T-helper 17 cell (primary cell): Measurements from ENCODE around the gene ANKRD55. TPM values are rescaled to one million over a fixed set of nuclear protein-coding genes. Genes with fewer than 3 reads are reported as not detected.
"Not testable (repeated sequence)": the region's sequence is repeated elsewhere in the genome, so short reads cannot be mapped to it uniquely, and the experiment has no call there.

Experiments used
- ATAC-seq: fragments of 150-1000 bp; cut with Tn5 transposase; 2 replicates; pipeline ENCODE4 v1.10.0; 2021; ENCODE audit warnings: mild to moderate bottlenecking, moderate library complexity
- DNase-seq, 3 donors: peaks; one replicate each; pipeline versions ENCODE4 v3.0.0 to v3.0.0-alpha.2; 2020 to 2021
- H3K9me3 ChIP-seq: one replicate; pipeline ENCODE4 v1.7.0; 2013; ENCODE audit warnings: low read length, mild to moderate bottlenecking; ENCODE audit not compliant: control insufficient read depth, poor library complexity, severe bottlenecking
- H3K27ac Mint-ChIP-seq: one replicate; pipeline ENCODE4 v1.8.0; 2022; ENCODE audit warnings: mild to moderate bottlenecking, moderate library complexity, mixed read lengths
- H3K27me3 Mint-ChIP-seq: one replicate; pipeline ENCODE4 v1.8.0; 2022; ENCODE audit warnings: mixed read lengths
- H3K36me3 Mint-ChIP-seq: one replicate; pipeline ENCODE4 v1.8.0; 2022; ENCODE audit warnings: low read depth, mixed read lengths
- H3K4me1 Mint-ChIP-seq: one replicate; pipeline ENCODE4 v1.8.0; 2022; ENCODE audit warnings: mild to moderate bottlenecking, mixed read lengths
- H3K4me3 Mint-ChIP-seq: one replicate; pipeline ENCODE4 v1.8.0; 2022; ENCODE audit warnings: mild to moderate bottlenecking, moderate library complexity, mixed read lengths
- total RNA-seq, 4 donors: library from RNA in 2 of 4; stranded (reverse) in 2 of 4; gene quantifications; one replicate each; pipeline ENCODE4 v1.2.3 and lab custom pipeline; 2022 to 2026

ANKRD55 gene
- total RNA-seq, 2 donors from 2014 or later = 2.3 to 3.1 TPM

DNA sequence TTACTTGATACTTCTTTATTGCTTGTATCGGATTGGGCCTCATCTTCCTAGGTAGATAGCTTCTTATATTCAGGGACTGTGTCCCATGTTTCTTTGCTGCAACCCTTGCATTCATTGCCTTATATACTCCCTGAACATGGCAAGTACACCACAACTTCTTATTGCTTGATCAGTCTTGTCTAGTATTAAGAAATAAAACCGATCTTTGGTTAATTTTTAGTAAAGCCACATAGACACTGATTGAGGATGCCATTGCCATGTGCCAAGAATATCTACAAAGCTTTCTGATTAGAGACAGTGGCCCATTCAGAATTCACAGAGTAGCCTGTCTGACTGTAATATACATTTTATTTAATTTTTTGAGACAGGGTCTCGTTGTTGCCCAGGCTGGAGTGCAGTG is 34.7 kb upstream of the ANKRD55 start:
- Mint-ChIP-seq H3K36me3 (no peaks in the 10 kb centered on the region), H3K27ac (peak overlapping the region; percentile 34), H3K4me1 (peaks cover 22% of the 10 kb centered on the region), H3K4me3 (no peak overlapping the region), H3K27me3 (peaks cover 9% of the 10 kb centered on the region)
- DNase-seq = no peak
- ATAC-seq = no peak
- no peaks in the 10 kb centered on the region for H3K9me3 ChIP-seq

DNA sequence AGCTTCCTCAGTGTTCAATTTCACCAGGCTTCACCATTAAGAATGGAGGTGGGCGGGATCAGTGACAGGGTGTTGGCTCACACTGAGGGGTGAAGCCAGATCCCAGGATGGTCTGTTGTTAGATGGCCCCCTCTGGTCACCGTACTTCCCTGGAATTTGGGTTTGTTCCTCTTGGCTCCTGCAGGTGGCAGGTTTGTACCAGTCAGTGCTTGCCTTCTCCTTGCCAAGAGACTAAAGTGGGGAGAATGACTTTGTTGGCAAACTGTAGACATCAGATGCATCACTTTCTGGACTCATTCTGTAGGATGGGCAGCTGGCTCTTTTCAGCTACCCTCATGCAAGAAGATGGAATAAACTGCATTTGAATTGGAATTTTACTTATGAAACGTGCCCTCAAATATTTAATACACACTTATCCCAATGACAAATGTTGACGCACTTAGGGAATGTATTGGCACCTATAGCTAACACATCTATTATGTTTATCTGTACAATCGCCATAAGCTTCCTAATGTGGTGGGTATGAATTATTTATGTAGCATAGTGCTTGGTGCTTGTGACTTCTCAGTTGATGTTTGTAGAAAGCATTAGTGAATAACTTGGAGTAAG is 31.4 kb upstream of the ANKRD55 start:
- peaks cover 3% of the 10 kb centered on the region for H3K4me1 Mint-ChIP-seq
- no peak overlapping the region for H3K4me3 Mint-ChIP-seq
- ATAC-seq (peak; percentile 50), DNase-seq (no peak)
- peaks cover 9% of the 10 kb centered on the region for H3K27me3 Mint-ChIP-seq
- H3K9me3 ChIP-seq = no peaks in the 10 kb centered on the region
- H3K27ac Mint-ChIP-seq = no peak overlapping the region
- no peaks in the 10 kb centered on the region for H3K36me3 Mint-ChIP-seq

DNA sequence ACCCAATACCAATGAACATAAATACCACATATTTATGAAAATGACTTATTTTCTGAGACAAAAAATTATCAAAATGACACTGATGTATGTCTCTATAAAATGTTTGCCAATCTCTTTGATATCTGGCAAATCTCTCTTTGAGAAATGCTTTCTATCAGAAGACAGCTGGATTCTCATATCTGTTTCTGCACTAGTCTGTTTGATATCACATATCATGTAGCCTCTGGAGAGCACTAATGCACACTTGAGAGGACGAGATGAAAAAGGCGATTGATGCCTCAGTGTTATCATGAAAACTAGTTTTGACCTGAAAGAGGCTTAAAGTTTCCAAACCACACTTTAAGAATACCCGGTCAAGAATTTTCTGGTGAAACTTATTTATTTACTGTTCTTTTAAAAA is 29.1 kb upstream of the ANKRD55 start:
- no peak for DNase-seq
- H3K9me3 ChIP-seq = no peaks in the 10 kb centered on the region
- Mint-ChIP-seq H3K27ac (no peak overlapping the region), H3K36me3 (no peaks in the 10 kb centered on the region), H3K27me3 (peaks cover 5% of the 10 kb centered on the region), H3K4me3 (no peak overlapping the region), H3K4me1 (peaks cover 2% of the 10 kb centered on the region)
- ATAC-seq = no peak

DNA sequence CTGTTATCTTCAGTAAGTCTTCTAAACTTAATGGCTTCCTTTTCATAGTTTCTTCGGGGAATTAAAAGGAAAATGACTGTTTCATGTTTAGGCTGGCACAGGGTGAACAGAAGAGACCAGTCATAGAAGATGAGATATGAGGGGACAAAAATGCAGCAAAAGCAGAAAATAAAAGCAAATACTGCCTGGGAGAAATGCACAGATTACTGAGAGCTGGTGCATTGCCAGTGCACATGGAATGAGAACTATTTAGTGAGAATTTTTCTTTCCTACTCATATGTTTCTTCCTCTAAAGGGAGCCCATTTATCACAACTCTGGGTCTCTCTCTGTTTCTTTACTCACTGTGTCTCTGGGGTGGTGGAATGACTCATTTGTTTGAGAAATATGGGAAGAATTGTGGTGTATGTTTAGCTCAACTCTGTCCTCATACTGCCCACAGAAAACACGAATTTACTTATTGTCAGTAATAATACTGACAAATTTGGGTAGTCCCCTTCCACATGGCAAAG is 25.9 kb upstream of the ANKRD55 start:
- no peaks in the 10 kb centered on the region for H3K9me3 ChIP-seq
- H3K36me3 Mint-ChIP-seq = no peaks in the 10 kb centered on the region
- H3K27ac Mint-ChIP-seq = no peak overlapping the region
- no peak overlapping the region for H3K4me3 Mint-ChIP-seq
- DNase-seq (no peak), ATAC-seq (no peak)
- no peaks in the 10 kb centered on the region for H3K27me3 Mint-ChIP-seq
- no peaks in the 10 kb centered on the region for H3K4me1 Mint-ChIP-seq

DNA sequence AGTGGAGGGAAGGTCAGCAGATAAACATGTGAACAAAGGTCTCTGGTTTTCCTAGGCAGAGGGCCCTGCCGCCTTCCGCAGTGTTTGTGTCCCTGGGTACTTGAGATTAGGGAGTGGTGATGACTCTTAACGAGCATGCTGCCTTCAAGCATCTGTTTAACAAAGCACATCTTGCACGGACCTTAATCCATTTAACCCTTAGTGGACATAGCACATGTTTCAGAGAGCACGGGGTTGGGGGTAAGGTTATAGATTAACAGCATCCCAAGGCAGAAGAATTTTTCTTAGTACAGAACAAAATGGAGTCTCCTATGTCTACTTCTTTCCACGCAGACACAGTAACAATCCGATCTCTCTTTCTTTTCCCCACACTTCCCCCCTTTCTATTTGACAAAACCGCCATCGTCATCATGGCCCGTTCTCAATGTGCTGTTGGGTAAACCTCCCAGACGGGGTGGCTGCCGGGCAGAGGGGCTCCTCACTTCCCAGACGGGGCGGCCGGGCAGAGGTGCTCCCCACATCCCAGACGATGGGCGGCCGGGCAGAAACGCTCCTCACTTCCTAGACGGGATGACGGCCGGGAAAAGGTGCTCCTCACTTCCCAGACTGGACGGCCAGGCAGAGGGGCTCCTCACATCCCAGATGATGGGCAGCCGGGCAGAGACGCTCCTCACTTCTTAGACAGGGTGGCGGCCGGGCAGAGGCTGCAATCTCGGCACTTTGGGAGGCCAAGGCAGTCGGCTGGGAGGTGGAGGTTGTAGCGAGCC is 24.8 kb upstream of the ANKRD55 start:
- H3K27ac Mint-ChIP-seq, H3K4me3 Mint-ChIP-seq, H3K4me1 Mint-ChIP-seq, H3K36me3 Mint-ChIP-seq, H3K27me3 Mint-ChIP-seq, H3K9me3 ChIP-seq, ATAC-seq, DNase-seq: not testable (repeated sequence)

DNA sequence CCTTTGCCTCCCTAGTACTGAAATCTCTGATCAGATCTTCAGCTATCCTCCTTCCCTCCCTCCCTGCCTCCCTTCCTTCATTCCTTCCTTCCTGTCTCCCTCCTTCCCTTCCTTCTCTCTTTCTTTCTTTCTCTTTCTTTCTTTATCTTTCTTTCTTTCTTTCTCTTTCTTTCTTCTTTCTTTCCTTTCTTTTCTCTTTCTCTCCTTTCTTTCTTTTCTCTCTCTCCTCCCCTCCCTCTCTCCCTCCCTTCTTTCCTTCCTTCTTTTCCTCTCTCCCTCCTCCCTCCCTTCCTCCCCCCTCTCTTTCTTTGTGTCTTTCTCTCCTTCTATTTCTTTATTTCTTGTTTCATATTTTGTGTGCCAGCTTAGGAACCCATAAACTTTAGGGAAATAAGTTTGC is 23.9 kb upstream of the ANKRD55 start:
- no peaks in the 10 kb centered on the region for H3K36me3 Mint-ChIP-seq
- H3K27ac Mint-ChIP-seq = no peak overlapping the region
- DNase-seq = no peak
- no peaks in the 10 kb centered on the region for H3K4me1 Mint-ChIP-seq
- H3K4me3 Mint-ChIP-seq = no peak overlapping the region
- no peaks in the 10 kb centered on the region for H3K9me3 ChIP-seq
- no peaks in the 10 kb centered on the region for H3K27me3 Mint-ChIP-seq
- no peak for ATAC-seq

DNA sequence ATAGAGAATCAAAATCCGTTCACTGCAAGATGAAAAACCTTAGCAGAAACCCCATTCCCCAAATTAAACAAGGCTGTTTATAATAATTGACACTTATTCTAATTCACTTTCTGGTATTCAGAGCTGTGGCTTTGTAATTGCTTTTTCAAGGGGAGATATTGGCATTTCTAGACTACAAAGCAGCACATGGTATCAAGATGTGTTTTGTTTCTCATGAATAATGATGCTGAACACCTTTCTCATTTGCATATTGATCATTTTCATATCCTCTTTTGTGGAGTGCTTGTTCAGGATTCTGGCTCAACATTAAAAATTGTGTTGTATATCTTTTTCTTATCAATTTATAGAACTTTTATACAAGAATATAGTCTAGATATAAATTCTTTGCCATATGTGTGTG is 22.4 kb upstream of the ANKRD55 start:
- H3K4me3 Mint-ChIP-seq = no peak overlapping the region
- H3K36me3 Mint-ChIP-seq = no peaks in the 10 kb centered on the region
- no peaks in the 10 kb centered on the region for H3K9me3 ChIP-seq
- H3K27ac Mint-ChIP-seq = no peak overlapping the region
- ATAC-seq (no peak), DNase-seq (no peak)
- no peaks in the 10 kb centered on the region for H3K4me1 Mint-ChIP-seq
- no peaks in the 10 kb centered on the region for H3K27me3 Mint-ChIP-seq

DNA sequence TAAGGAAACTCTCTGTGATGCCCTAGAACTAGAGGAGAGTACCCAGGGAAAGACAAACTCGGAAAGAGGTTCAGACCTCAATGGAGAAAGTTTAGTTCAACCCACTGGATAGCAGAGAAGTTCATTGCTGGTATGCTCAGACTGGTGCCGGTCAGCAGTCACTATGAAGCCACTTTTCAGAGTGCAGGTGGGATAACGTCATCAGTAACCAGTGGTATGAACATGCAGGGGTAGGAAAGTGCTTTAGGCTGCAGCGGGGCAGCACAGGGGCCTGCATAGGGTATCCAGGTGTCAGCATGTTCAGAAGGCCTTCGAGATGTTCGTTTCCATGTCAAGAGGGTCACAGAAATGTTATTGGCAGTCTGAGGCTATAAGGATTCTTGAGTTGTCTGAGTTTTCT is 20.8 kb upstream of the ANKRD55 start:
- Mint-ChIP-seq H3K27me3 (no peaks in the 10 kb centered on the region), H3K27ac (no peak overlapping the region), H3K4me1 (no peaks in the 10 kb centered on the region), H3K36me3 (no peaks in the 10 kb centered on the region), H3K4me3 (no peak overlapping the region)
- DNase-seq = no peak
- no peaks in the 10 kb centered on the region for H3K9me3 ChIP-seq
- ATAC-seq = no peak

DNA sequence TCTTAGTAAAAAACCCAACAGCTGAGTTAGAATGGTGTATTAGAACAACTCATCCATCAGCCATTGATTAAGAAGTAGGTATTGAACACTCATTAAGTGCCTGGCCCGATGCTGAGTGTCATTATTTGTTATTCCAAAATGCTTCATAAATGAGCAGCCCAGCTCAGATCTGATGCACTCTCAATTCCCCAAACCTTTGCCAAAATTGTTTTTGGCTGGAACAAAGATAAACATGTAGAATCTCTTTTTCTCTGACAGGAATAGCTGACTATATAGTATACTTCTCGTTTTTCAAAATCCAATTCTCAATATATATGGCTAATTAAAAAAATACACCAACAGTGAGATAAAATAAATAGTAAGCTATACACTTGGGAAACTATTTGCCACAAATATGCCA is 20.0 kb upstream of the ANKRD55 start:
- Mint-ChIP-seq H3K36me3 (no peaks in the 10 kb centered on the region), H3K4me3 (no peak overlapping the region), H3K27me3 (no peaks in the 10 kb centered on the region), H3K27ac (no peak overlapping the region), H3K4me1 (no peaks in the 10 kb centered on the region)
- no peak for ATAC-seq
- DNase-seq = no peak
- no peaks in the 10 kb centered on the region for H3K9me3 ChIP-seq

DNA sequence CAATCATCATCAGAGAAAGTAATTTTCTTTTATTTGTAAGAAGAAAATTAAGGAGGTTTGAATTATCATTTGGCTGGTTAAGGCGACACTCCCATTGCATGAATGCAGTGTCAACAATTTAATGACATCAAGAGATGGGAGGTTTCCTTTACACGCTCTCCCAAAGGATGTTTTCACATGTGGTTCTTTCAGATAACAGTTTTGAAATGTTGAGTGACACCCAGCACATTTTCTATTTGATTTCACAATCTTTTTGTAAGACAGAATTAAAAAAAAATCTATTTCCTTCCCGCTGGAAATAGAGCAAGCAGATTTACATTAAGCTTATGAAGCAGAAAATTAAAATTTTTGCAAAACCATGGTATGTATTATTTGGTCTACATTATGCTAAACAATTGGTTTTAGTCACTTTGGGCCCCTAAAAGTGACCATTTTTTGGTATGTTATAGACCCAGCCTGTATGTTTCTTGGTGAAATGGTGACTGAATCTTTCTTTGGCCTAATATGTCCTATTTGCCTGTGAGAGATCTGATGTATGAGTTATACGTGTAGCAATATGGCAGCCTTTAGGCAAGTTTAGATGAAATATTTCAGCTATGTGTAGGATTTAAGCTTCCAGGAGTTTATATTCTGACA is 18.9 kb upstream of the ANKRD55 start:
- H3K36me3 Mint-ChIP-seq = no peaks in the 10 kb centered on the region
- no peaks in the 10 kb centered on the region for H3K4me1 Mint-ChIP-seq
- peaks cover 7% of the 10 kb centered on the region for H3K27me3 Mint-ChIP-seq
- no peak for DNase-seq
- no peak for ATAC-seq
- H3K9me3 ChIP-seq = no peaks in the 10 kb centered on the region
- H3K27ac Mint-ChIP-seq = no peak overlapping the region
- no peak overlapping the region for H3K4me3 Mint-ChIP-seq

DNA sequence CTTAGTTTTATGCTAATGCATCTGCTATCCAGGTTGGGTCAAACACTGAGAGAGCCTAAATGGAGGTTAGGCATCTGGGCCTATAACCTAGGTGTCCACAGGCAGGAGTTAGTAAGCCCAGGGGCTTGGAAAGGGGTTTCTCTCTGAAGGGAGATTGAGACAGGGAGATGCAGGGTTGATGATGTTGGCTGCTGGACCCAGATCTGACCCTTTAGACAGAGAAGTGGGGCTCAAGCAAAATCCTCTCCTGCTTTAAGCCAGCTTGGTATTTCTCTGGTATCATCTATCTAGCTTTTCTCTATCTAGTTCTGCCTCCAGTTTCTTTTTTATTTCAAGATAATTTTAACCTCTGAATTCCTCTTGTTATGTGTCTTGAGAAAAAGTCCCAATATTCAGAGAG is 18.3 kb upstream of the ANKRD55 start:
- H3K27me3 Mint-ChIP-seq = peaks cover 7% of the 10 kb centered on the region
- H3K4me3 Mint-ChIP-seq = no peak overlapping the region
- ATAC-seq = no peak
- no peak overlapping the region for H3K27ac Mint-ChIP-seq
- no peaks in the 10 kb centered on the region for H3K36me3 Mint-ChIP-seq
- H3K4me1 Mint-ChIP-seq = no peaks in the 10 kb centered on the region
- no peak for DNase-seq
- H3K9me3 ChIP-seq = no peaks in the 10 kb centered on the region

DNA sequence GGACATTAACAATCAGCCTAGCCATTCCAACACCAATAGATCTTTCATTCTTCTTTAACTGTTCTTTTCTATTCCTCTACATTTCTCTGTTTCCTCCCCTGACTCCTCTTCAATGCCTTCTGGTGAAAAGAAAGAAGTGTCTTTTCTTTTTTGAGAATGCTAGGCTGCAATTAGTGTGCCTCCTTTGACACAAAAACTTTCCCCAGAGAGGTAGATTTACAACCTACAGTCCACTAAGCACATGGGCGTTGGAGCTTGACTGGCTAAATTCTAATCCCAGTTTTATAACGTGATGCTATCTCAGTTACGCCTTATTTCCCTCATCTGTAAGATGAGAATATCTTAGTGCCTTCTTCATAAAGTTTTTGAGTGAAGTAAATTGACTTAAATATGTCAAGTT is 16.9 kb upstream of the ANKRD55 start:
- Mint-ChIP-seq H3K27me3 (peaks cover 7% of the 10 kb centered on the region), H3K27ac (no peak overlapping the region), H3K4me3 (no peak overlapping the region), H3K4me1 (no peaks in the 10 kb centered on the region), H3K36me3 (no peaks in the 10 kb centered on the region)
- no peak for ATAC-seq
- H3K9me3 ChIP-seq = no peaks in the 10 kb centered on the region
- DNase-seq = no peak

DNA sequence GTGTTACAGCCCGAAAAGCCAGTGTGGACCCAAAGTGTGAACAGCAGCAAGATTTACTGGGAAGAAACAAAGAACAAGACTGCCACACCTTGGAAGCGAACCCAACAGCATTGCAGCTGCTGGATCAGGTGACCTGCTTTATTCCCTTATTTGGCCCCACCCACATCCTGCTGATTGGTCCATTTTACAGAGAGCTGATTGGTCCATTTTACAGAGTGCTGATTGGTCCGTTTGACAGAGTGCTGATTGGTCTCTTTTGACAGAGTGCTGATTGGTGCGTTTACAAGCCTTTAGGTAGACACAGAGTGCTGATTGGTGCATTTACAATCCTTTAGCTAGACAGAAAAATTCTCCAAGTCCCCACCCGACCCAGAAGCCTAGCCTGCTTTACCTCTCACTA is 16.0 kb upstream of the ANKRD55 start:
- not testable (repeated sequence) for H3K9me3 ChIP-seq, H3K4me3 Mint-ChIP-seq, H3K4me1 Mint-ChIP-seq, ATAC-seq, DNase-seq, H3K27me3 Mint-ChIP-seq, H3K36me3 Mint-ChIP-seq, H3K27ac Mint-ChIP-seq
